Measurements from ENCODE around the gene PCBD2.

PCBD2 gene

GRCh38 chr5:134943547-134943946, 38.6 kb downstream of the PCBD2 start:
- H3K27me3 ChIP-seq (ENCODE audit: insufficient read depth, poor library complexity, severe bottlenecking), result no peaks in the 10 kb centered on the region
- ATAC-seq (ENCODE audit: low read depth) (no peak), DNase-seq (ENCODE audit: low spot score) (no peak)
- TF ChIP-seq CTCF (IDR thresholded peaks at IDR 0.05; ENCODE audit: poor library complexity, severe bottlenecking), result no peak
- no peaks in the 10 kb centered on the region for H3K36me3 ChIP-seq (ENCODE audit: low read depth)
- H3K9me3 ChIP-seq (ENCODE audit: severe bottlenecking), result no peaks in the 10 kb centered on the region
- no peak overlapping the region for H3K4me3 ChIP-seq (ENCODE audit: severe bottlenecking)
- no peaks in the 10 kb centered on the region for H3K4me1 ChIP-seq (ENCODE audit: insufficient read depth, poor library complexity, severe bottlenecking)
- H3K27ac ChIP-seq (ENCODE audit: poor library complexity, severe bottlenecking), result no peak overlapping the region

GRCh38 chr5:134944630-134945029, 39.7 kb downstream of the PCBD2 start:
- no peaks in the 10 kb centered on the region for H3K9me3 ChIP-seq (ENCODE audit: severe bottlenecking)
- no peak overlapping the region for H3K4me3 ChIP-seq (ENCODE audit: severe bottlenecking)
- no peaks in the 10 kb centered on the region for H3K27me3 ChIP-seq (ENCODE audit: insufficient read depth, poor library complexity, severe bottlenecking)
- H3K4me1 ChIP-seq (ENCODE audit: insufficient read depth, poor library complexity, severe bottlenecking), result peaks cover 2% of the 10 kb centered on the region
- DNase-seq (ENCODE audit: low spot score) (no peak), ATAC-seq (ENCODE audit: low read depth) (no peak)
- H3K36me3 ChIP-seq (ENCODE audit: low read depth), result no peaks in the 10 kb centered on the region
- no peak overlapping the region for H3K27ac ChIP-seq (ENCODE audit: poor library complexity, severe bottlenecking)
- no peak for TF ChIP-seq CTCF (IDR thresholded peaks at IDR 0.05; ENCODE audit: poor library complexity, severe bottlenecking)

- ATAC-seq (ENCODE audit: low read depth) (no peak), DNase-seq (ENCODE audit: low spot score) (no peak)
- Histone ChIP-seq H3K27me3 (ENCODE audit: insufficient read depth, poor library complexity, severe bottlenecking) (no peaks in the 10 kb centered on the region), H3K27ac (ENCODE audit: poor library complexity, severe bottlenecking) (no peak overlapping the region), H3K36me3 (ENCODE audit: low read depth) (no peaks in the 10 kb centered on the region), H3K9me3 (ENCODE audit: severe bottlenecking) (no peaks in the 10 kb centered on the region), H3K4me1 (ENCODE audit: insufficient read depth, poor library complexity, severe bottlenecking) (peaks cover 2% of the 10 kb centered on the region), H3K4me3 (ENCODE audit: severe bottlenecking) (no peak overlapping the region)
- TF ChIP-seq CTCF (IDR thresholded peaks at IDR 0.05; ENCODE audit: poor library complexity, severe bottlenecking), result no peak
Observed at GRCh38 chr5:134945041-134945440, 40.1 kb downstream of the PCBD2 start.

- ATAC-seq (ENCODE audit: low read depth) (peak; percentile 62; the same call in 2 of the 3 replicates), DNase-seq (ENCODE audit: low spot score) (no peak)
- no peak overlapping the region for H3K27ac ChIP-seq (ENCODE audit: poor library complexity, severe bottlenecking)
- no peaks in the 10 kb centered on the region for H3K27me3 ChIP-seq (ENCODE audit: insufficient read depth, poor library complexity, severe bottlenecking)
- no peaks in the 10 kb centered on the region for H3K9me3 ChIP-seq (ENCODE audit: severe bottlenecking)
- H3K4me1 ChIP-seq (ENCODE audit: insufficient read depth, poor library complexity, severe bottlenecking), result peaks cover 2% of the 10 kb centered on the region
- no peak overlapping the region for H3K4me3 ChIP-seq (ENCODE audit: severe bottlenecking)
- no peaks in the 10 kb centered on the region for H3K36me3 ChIP-seq (ENCODE audit: low read depth)
- TF ChIP-seq CTCF (IDR thresholded peaks at IDR 0.05; ENCODE audit: poor library complexity, severe bottlenecking), result no peak
Observed at GRCh38 chr5:134948911-134949310, 44.0 kb downstream of the PCBD2 start.

GRCh38 chr5:134949316-134949715, 44.4 kb downstream of the PCBD2 start:
- H3K9me3 ChIP-seq (ENCODE audit: severe bottlenecking), result peaks cover 4% of the 10 kb centered on the region
- no peaks in the 10 kb centered on the region for H3K27me3 ChIP-seq (ENCODE audit: insufficient read depth, poor library complexity, severe bottlenecking)
- TF ChIP-seq CTCF (IDR thresholded peaks at IDR 0.05; ENCODE audit: poor library complexity, severe bottlenecking), result no peak
- DNase-seq (ENCODE audit: low spot score), result no peak
- H3K4me3 ChIP-seq (ENCODE audit: severe bottlenecking), result no peak overlapping the region
- peaks cover 2% of the 10 kb centered on the region for H3K4me1 ChIP-seq (ENCODE audit: insufficient read depth, poor library complexity, severe bottlenecking)
- no peak overlapping the region for H3K27ac ChIP-seq (ENCODE audit: poor library complexity, severe bottlenecking)
- ATAC-seq (ENCODE audit: low read depth), result no peak
- no peaks in the 10 kb centered on the region for H3K36me3 ChIP-seq (ENCODE audit: low read depth)

Data from RWPE2 (cell line).